GM12891 (cell line): Measurements from ENCODE around the gene RNF11.

Source experiments
- DNase-seq: peaks from one replicate; pipeline ENCODE4 v3.0.0; 2011; ENCODE audit warnings: low spot score; ENCODE audit not compliant: insufficient read length
- FAIRE-seq: peaks from 2 replicates; lab custom pipeline; 2011; peaks lifted over from hg19 to GRCh38; lab: Jason Lieb, UNC
- PAX5 ChIP-seq: IDR thresholded peaks from 2 replicates; pipeline ENCODE4 v1.6.1; 2011; ENCODE audit warnings: low read length, moderate library complexity, mild to moderate bottlenecking; ENCODE audit not compliant: insufficient read depth, severe bottlenecking
- POLR2A ChIP-seq: IDR thresholded peaks from 2 replicates; pipeline ENCODE4 v1.6.1; 2011; ENCODE audit warnings: low read depth, low read length, control low read depth
- POLR2AphosphoS5 ChIP-seq: IDR thresholded peaks from 2 replicates; pipeline ENCODE4 v1.6.1; 2011; ENCODE audit warnings: low read depth, low read length, control low read depth
- POU2F2 ChIP-seq: IDR thresholded peaks from 2 replicates; pipeline ENCODE4 v1.6.1; 2011; ENCODE audit warnings: low read depth, mild to moderate bottlenecking, control low read depth, low read length, moderate library complexity
- SPI1 ChIP-seq: IDR thresholded peaks from 2 replicates; pipeline ENCODE4 v1.6.1; 2011; ENCODE audit warnings: low read depth, low read length, control low read depth
- TAF1 ChIP-seq: IDR thresholded peaks from 2 replicates; pipeline ENCODE4 v1.6.1; 2011; ENCODE audit warnings: low read depth, low read length, control low read depth

The RNF11 gene

GRCh38 chr1:51320967-51321923 is 85.2 kb downstream of the RNF11 start:
- DNase-seq (no peak), FAIRE-seq (no peak)
- no peak for TF ChIP-seq TAF1
- no peak for TF ChIP-seq POU2F2
- TF ChIP-seq POLR2A: no peak
- no peak for TF ChIP-seq SPI1
- no peak for TF ChIP-seq POLR2AphosphoS5
- no peak for TF ChIP-seq PAX5

DNA sequence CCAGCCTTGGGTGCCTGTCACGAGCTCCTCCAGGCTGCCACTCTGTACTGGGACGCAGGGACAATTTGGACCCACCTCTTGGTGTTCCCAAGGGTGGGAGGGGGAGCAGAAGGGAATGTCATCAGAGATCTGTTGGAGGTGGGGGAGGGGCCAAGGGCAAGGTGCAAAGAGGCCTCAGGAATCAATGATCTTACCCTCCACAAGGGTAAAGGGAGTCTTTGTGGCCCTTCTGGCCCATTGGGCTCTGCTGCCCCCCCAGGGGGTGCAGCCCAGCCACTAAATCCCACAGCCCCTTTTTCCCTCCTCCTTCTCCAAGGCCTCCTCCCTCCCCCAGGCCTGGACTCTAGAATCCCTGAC is 85.8 kb downstream of the RNF11 start:
- DNase-seq (no peak), FAIRE-seq (no peak)
- TF ChIP-seq SPI1: no peak
- TF ChIP-seq POU2F2: no peak
- TF ChIP-seq TAF1: no peak
- no peak for TF ChIP-seq POLR2AphosphoS5
- no peak for TF ChIP-seq POLR2A
- no peak for TF ChIP-seq PAX5

- DNase-seq (no peak), FAIRE-seq (no peak)
- TF ChIP-seq POU2F2 (no peak), SPI1 (no peak), POLR2A (no peak), POLR2AphosphoS5 (no peak), TAF1 (no peak), PAX5 (no peak)
These were observed 86.5 kb downstream of the RNF11 start for GRCh38 chr1:51322417-51323101.
